Measurements from ENCODE around the gene BCAS3. TPM values are rescaled to one million over a fixed set of nuclear protein-coding genes. Genes with fewer than 3 reads are reported as not detected.

Gene BCAS3
- polyA plus RNA-seq, 1 experiment = 17.5 TPM

- POLR2A ChIA-PET = no interaction called here
Measured at GRCh38 chr17:61149106-61149825, 471.6 kb downstream of the BCAS3 start.

GRCh38 chr17:61149862-61150362 lies 472.3 kb downstream of the BCAS3 start:
- ChIA-PET CTCF (interaction anchor here (1.0 kb wide), 1 partner anchor 179 kb away, joined by 4 read pairs; no protein-coding TSS in a partner anchor), POLR2A (no interaction called here)
- Histone ChIP-seq H3K4me3 (ENCODE audit: low read depth, low read length) (no peak overlapping the region), H3K9me3 (ENCODE audit: control insufficient read depth, insufficient read depth, low read length) (no peaks in the 10 kb centered on the region), H3K27me3 (ENCODE audit: control insufficient read depth, insufficient read depth, low read length) (no peaks in the 10 kb centered on the region), H3K27ac (ENCODE audit: low read depth, low read length) (no peak overlapping the region)
- no peak for TF ChIP-seq CTCF (IDR thresholded peaks at IDR 0.05; ENCODE audit: low read depth, low read length)
- DNase-seq (ENCODE audit: low read depth, low spot score) = no peak

More at GRCh38 chr17:61149106-61149825, 471.6 kb downstream of the BCAS3 start:
- DNase-seq (ENCODE audit: low read depth, low spot score) = no peak
- TF ChIP-seq CTCF (IDR thresholded peaks at IDR 0.05; ENCODE audit: low read depth, low read length) = no peak
- Histone ChIP-seq H3K27me3 (ENCODE audit: control insufficient read depth, insufficient read depth, low read length) (no peaks in the 10 kb centered on the region), H3K4me3 (ENCODE audit: low read depth, low read length) (no peak overlapping the region), H3K27ac (ENCODE audit: low read depth, low read length) (no peak overlapping the region), H3K9me3 (ENCODE audit: control insufficient read depth, insufficient read depth, low read length) (no peaks in the 10 kb centered on the region)
- CTCF ChIA-PET = interaction anchor here (1.0 kb wide), 1 partner anchor 178 kb away, joined by 4 read pairs; no protein-coding TSS in a partner anchor

- CTCF ChIA-PET = no interaction called here
Measured at GRCh38 chr17:61150686-61151299, 473.1 kb downstream of the BCAS3 start.

GRCh38 chr17:61152898-61153297 lies 475.2 kb downstream of the BCAS3 start:
- Histone ChIP-seq H3K9me3 (ENCODE audit: control insufficient read depth, insufficient read depth, low read length) (no peaks in the 10 kb centered on the region), H3K4me3 (ENCODE audit: low read depth, low read length) (no peak overlapping the region), H3K27ac (ENCODE audit: low read depth, low read length) (no peak overlapping the region), H3K27me3 (ENCODE audit: control insufficient read depth, insufficient read depth, low read length) (no peaks in the 10 kb centered on the region)
- no peak for DNase-seq (ENCODE audit: low read depth, low spot score)
- ChIA-PET CTCF (no interaction called here), POLR2A (no interaction called here)
- no peak for TF ChIP-seq CTCF (IDR thresholded peaks at IDR 0.05; ENCODE audit: low read depth, low read length)

More at GRCh38 chr17:61150686-61151299, 473.1 kb downstream of the BCAS3 start:
- no peak for DNase-seq (ENCODE audit: low read depth, low spot score)
- Histone ChIP-seq H3K27me3 (ENCODE audit: control insufficient read depth, insufficient read depth, low read length) (no peaks in the 10 kb centered on the region), H3K9me3 (ENCODE audit: control insufficient read depth, insufficient read depth, low read length) (no peaks in the 10 kb centered on the region), H3K4me3 (ENCODE audit: low read depth, low read length) (no peak overlapping the region), H3K27ac (ENCODE audit: low read depth, low read length) (no peak overlapping the region)
- POLR2A ChIA-PET = no interaction called here
- no peak for TF ChIP-seq CTCF (IDR thresholded peaks at IDR 0.05; ENCODE audit: low read depth, low read length)
